GM19324 (cell line): ENCODE results near the gene HTR2B.
"Not testable (repeated sequence)": the region's sequence is repeated elsewhere in the genome, so short reads cannot be mapped to it uniquely, and the experiment has no call there.

Experiments used
- ATAC-seq: cut with Tn5 transposase; IDR thresholded peaks from one replicate; pipeline ENCODE4 v1.9.1; 2021; ENCODE audit warnings: mild to moderate bottlenecking, moderate library complexity; ENCODE audit not compliant: unreplicated experiment, low FRiP score

HTR2B gene

DNA sequence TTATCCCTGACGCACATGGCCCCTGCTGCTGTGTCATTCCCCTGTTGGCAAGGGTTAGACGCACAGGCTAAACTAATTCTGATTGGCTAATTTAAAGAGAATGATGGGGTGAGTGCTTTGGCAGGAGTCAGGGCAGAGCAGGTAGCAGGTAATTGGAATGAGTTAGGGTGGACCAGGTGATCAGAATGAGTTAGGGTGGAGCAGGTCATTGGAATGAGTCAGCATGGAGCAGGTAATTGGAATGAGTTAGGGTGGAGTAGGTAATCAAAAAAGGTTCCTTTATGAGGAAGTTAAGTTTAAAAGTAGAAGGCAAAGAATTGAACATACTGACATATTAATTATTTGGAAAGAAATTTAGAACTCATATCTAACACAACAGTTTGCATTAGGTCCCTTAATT lies 24.5 kb downstream of the HTR2B start:
- not testable (repeated sequence) for ATAC-seq

DNA sequence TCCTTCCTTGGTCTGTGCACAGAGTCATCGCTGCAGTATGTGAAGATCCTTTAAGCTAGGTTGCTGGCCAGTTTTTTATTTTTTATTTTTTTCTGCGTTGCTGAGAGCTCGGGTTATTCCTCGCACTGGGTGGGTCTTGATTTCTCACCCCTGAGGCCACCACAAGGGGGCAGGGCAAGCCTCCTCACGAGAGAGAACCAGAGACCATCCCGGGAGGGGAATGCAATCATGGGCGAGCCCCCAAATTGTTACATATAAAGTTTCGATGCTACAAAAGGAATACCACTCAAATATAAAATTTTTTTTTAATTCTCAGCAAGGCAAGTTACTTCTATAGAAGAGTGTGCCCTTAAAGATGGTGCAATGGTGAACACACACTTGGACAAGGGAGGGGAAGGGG lies 24.9 kb downstream of the HTR2B start:
- ATAC-seq: no peak

DNA sequence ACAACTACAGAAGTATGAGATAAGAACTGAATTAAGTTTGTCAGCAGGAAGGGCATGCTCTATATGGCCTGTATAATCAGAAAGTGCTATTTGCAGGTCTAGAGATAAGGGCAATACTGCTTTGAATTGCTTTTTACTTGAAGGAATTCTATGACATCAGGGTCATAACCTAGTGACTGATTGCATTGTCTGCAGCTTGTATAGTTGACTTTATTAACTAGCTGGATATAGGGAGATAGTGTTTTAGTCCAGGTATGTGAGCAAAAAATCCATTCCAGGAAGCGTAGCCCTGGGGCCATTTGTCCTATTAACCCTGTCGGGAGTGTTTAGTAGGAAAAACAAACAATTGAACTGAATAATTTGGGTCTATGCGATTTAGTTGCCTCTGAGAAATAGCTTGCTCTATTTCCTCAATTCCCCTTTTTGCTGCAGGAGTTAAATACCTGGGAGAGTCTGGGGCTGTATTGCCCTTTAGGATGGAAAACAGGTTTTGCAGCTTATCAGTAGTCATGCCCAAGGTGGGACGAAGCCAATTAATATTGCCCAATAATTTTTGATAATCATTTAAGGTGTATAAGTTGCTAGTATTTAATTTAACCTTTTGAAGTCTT lies 30.0 kb downstream of the HTR2B start:
- ATAC-seq: no peak

DNA sequence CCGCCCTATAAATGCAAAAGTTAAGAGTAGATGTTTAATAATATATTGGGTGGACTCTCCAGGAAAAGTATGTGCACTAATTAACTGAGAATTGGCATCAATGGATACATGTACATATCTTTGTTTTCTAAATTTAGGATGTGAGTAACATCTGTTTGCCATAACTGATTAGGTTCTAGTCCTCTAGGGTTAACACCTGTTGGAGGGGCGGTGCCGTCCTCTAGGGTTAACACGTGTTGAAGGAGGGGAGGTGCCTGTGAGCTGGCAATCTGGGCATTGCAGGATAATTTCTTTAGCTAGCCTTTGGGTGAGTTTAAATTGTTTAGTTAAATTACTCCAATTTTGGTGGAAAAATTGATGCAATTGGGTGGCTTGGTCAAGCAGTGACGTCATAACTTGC lies 30.9 kb downstream of the HTR2B start:
- ATAC-seq: no peak

- no peak for ATAC-seq
These were observed 36.1 kb downstream of the HTR2B start for GRCh38 chr2:231088754-231089153.

- no peak for ATAC-seq
These were observed 40.3 kb downstream of the HTR2B start for GRCh38 chr2:231084565-231084964.

DNA sequence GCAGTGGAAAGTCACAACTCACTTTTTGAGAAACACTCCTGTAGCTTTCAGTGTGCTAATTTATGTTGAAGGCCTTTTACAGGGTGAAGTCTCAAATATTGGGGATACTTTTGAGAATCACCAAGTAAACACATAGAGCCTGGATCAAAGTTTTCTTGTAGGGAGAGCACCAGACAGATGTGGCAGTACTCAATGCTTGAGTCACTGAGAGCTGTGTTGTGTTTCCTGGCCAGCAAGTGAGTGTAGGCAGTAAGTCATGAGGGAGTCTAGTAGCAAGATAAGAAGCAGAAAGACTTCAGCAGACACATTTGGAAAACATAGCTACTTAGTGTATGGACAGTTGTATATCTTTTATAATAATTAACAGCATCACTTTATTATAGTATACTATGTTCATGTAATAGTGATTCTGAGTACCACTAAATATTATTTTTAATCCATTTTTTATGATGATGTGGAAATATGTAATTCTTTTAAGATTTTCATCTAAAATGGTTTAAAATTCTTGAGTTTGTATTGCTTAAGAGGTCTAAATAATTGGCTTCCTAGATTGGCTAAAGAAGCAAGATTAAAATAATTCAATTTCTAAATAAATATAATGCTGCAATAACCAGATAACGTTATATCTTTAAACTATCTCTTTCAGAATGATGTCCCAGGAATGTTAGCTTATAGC lies 55.3 kb downstream of the HTR2B start:
- ATAC-seq: no peak

DNA sequence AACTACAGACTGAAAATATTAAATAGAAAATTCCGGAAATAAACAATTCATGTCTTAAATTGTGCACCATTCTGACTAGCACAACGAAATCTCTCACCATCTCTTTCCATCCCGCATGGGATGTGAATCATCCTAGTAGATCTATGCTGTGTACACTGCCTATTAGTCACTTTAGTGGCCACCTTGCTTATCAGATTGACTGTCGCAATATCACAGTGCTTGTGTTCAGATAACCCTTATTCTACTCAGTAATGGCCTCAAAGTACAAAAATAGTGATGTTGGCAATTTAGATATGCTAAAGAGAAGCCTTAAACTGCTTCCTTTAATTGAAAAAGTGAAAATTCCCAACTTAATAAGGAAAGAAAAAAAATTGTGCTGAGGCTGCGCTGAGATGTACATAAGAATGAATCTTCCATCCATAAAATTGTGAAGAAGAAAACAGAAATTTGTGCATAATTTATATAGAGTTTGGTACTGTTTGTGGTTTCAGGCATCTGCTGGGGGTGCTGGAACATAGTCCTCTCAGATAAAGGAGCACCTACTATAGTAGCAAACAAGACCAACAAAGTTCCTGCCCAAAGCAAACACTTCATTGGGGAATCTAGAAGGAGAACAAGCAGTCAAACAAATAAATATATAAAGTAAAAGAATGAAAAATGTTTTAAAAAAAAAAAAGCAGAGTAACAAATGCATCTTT lies 56.2 kb downstream of the HTR2B start:
- ATAC-seq: no peak

DNA sequence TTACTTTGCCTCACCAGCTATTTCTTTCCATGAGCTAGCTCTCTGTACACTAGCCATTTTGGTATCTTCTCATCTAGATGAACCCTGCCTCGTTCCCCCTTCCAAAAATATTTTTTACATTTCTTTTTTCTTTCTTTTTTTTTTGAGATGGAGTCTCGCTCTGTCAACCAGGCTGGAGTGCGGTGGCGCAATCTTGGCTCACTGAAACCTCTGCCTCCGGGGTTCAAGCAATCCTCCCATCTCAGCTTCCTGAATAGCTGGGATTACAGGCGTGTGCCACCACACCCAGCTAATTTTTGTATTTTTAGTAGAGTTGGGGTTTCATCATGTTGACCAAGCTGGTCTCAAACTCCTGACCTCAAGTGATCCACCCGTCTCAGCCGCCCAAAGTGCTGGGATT lies 57.3 kb downstream of the HTR2B start:
- ATAC-seq: not testable (repeated sequence)

DNA sequence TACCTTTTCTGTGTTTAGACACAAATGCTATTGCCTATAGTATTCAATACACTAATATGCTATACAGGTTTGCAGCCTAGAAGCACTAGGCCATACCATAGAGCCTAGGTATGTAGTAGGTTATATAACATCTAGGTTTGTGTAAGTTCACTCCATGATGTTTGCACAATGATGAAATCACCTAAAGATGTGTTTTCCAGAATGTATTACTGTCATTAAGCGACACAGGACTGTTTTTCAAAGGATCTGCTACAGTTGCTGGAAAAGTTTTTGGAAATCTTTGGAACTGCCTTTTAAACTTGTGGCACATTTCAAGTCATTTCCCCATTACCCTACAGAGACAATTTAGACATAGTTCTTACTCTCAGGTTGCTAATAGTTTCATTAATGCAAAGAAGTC lies 58.9 kb downstream of the HTR2B start:
- ATAC-seq: no peak

DNA sequence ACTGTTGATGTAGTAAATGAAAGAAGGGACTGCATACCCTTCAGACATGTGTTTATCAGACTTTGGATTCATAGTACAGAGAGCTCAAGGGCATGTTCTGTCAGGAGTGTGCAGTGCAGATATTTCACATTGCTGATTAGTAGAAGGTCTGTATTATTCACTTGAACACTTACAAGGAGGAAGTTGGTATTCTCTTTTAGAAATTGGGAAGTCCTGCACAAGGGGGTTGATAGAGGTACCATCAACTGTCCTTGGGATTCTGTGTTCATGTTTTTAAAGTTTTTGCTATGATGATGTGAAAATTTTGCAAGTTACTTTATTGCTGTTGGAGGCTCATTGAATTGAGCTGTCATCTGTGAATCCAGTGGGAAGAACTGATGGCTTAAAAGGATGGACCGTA lies 61.5 kb downstream of the HTR2B start:
- no peak for ATAC-seq

DNA sequence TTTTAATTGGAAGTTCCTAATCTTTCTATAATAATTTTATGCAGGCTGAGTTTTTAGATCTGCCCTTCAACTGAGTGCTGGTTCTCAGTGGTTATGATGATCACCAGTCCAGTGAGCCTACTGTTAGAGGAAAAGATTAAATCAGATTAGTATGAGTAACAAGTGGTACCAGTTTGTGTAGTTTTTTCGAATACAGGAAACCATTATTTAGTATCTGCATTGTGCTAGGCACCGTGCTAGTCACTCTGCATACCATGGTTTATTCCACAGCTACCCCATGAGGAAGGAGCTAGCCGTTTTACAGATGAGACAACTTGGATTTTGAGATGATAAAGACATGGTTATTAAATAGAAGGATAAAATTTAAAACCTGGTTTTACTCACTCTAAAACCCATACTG lies 62.1 kb downstream of the HTR2B start:
- ATAC-seq: no peak

DNA sequence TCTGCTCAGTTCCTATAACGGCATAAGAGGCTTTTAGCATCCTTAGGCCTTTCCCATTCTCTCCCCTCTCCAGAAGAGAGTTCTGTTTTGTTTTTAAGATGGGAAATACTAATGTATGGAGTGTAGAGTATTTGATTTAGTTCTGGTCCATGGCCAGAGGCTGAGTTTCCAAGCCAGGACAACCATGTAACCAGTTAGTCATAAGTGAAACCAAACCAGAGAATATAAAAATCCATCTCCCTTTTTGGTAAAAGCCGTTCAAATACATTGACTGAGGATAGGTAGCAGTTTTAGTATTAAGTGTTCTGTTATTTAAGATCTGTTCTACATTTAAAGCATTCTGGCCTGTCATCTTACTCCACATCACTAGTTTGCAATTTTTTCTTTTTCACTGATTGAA lies 65.1 kb downstream of the HTR2B start:
- ATAC-seq: no peak

GRCh38 chr2:231058761-231059550 lies 65.9 kb downstream of the HTR2B start:
- no peak for ATAC-seq
